C4-2B (cell line): ENCODE measurements around the gene ANKRD33B.
"Not testable (repeated sequence)": the region's sequence is repeated elsewhere in the genome, so short reads cannot be mapped to it uniquely, and the experiment has no call there.

Source experiments
- H3K27ac ChIP-seq: fragments of 450-650 bp; 2 replicates; pipeline ENCODE4 v1.5.1; 2017
- ZFX ChIP-seq: fragments of 450-650 bp; IDR thresholded peaks from 2 replicates; pipeline ENCODE4 v1.6.1; 2017
- TF ChIP-seq, protein P1 (sequence below): fragments of 450-650 bp; conservative IDR thresholded peaks from 2 replicates; pipeline ENCODE4 v1.5.1; 2017; ENCODE audit warnings: mild to moderate bottlenecking

Gene ANKRD33B

DNA sequence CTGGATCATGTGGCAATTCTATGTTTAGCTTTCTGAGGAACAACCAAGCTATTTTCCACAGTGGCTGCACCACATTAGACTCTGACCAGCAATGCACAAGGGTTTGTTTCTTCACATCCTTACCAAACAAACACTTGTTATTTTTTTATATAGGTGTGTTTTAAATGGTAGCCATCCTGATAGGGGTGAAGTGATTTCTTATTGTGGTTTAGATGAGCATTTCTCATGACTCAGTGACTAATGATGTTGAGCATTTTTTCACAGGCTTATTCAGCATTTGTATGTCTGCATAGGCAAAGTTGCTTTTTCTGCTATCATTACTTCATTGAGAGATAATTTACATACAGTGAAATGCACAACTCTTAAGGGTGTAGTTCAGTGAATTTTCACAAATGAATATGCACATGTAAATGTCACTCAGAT, 36.0 kb downstream of the ANKRD33B start:
- TF ChIP-seq ZFX, result no peak
- TF ChIP-seq, protein P1, sequence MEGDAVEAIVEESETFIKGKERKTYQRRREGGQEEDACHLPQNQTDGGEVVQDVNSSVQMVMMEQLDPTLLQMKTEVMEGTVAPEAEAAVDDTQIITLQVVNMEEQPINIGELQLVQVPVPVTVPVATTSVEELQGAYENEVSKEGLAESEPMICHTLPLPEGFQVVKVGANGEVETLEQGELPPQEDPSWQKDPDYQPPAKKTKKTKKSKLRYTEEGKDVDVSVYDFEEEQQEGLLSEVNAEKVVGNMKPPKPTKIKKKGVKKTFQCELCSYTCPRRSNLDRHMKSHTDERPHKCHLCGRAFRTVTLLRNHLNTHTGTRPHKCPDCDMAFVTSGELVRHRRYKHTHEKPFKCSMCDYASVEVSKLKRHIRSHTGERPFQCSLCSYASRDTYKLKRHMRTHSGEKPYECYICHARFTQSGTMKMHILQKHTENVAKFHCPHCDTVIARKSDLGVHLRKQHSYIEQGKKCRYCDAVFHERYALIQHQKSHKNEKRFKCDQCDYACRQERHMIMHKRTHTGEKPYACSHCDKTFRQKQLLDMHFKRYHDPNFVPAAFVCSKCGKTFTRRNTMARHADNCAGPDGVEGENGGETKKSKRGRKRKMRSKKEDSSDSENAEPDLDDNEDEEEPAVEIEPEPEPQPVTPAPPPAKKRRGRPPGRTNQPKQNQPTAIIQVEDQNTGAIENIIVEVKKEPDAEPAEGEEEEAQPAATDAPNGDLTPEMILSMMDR, result no peak
- H3K27ac ChIP-seq, result no peak overlapping the region

DNA sequence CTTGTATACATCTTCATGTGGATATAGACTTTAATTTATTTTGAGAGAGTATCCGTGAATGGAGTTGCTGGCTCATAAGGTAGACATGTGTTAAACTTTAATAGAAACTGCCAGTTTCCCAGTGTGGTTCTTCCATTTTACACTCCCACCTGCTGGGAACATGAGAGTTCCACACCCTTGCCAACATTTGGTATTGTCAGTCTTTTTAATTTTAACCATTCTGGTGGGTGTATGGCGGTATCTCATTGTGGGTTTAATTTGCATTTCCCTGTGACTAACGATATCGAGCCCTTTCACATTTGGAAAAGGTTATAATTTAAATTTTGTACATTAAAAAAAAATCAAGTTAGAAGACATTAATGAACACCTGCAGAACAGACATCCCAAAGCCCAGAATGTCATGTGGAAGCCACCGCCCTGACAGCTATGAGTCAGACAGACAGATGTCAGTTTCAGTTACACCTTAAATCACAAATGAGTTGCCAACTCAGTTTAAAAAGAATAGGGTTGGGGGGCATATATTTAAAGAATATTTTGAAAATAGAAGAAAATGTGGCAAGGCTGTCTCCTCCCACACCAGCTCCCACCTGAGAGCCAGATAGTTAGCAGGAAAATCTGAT, 36.9 kb downstream of the ANKRD33B start:
- no peak overlapping the region for H3K27ac ChIP-seq
- TF ChIP-seq, protein P1, result no peak
- no peak for TF ChIP-seq ZFX

DNA sequence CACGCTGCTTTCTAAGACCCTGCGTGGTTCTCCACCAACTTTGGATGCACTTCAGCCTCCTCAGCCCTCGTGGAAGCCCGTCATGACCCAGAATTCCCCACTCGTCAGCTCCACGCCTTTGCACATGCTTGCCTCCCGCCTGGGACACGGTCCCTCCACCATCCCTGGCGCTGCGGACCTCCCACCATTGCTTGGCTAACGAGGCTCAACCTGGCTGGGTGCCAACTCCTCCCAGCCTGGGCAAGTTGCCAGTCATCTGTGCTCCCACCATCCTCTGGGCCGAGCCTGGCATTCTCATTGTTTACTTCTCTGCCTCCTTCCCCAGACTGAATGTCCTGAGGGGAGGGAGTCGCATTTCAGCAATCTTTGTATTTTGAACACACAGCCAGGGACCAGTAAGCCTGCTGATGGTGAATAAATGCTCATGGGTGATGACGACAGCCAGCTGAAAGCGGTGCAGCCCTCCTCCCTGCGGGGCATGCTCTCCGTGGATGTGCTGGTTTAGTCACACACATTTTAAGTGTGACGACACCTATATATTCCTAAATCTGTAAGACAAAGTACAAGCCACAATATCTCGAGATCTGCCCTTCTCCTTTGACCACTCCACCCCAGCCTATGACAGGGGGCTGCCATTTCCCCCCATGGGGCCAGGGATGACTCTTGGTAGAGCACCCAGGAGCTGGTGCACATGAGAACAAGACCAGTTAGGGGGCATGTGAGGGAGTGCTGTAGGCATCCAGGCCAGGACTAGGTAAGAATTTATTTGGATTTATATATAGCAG, 37.6 kb downstream of the ANKRD33B start:
- no peak overlapping the region; the same call in 1 of the 2 replicates for H3K27ac ChIP-seq
- TF ChIP-seq ZFX, result no peak
- TF ChIP-seq, protein P1, result no peak

DNA sequence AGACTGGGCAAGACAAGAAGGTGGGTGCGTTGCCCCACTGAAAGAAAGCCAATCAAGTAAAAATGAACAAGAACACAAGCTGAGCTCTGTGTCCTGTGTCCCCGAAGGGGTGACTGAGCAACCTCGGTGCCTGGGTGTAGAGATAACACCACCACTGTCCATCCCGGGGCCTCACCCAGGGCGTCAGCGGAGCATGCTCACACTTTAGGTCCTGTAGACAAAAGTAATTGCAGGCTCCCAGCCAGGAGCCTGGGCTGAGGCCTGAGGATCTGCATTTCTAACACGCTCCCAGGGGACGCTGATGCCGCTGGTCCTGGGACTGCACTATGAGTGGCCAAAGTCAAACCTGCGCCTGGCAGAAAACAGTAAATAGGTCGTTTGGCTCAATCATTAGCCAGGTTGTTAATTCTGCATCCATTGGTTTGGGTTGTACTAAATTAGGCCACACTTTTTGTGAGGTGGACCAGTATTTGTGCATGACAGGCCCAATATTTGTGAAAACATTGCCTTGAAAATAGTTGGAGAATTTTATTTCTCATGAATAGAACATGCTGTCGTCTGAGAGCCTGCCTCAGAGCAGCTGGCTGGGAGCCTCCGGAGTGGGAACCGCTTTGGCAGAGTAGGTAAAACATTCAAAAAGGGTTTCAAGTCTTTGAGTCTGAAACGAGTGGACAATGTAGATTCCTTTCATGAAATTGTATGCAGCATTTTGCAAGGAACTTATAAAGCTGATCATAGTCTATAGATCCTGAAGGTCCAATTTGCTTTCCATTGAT, 38.3 kb downstream of the ANKRD33B start:
- no peak overlapping the region; the same call in 1 of the 2 replicates for H3K27ac ChIP-seq
- TF ChIP-seq, protein P1, result no peak
- no peak for TF ChIP-seq ZFX

DNA sequence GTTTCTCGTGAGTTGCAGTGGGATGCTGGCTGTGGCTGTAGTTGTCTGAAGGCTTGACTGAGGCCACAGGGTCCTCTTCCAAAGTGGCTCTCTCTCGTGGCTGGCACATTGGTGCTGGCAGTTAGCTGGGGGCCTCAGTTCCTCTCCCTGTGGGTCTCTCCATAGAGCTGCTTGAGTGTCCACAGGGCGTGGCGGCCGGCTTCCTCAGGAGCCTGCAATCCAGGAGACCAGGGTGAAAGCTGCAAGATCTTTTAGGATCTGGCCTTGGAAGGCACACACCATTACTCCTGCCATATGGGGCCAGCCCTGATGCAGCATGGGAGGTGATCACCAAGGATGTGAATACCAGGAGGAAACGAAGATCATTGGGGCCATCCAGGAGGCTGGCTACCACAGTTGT, 41.1 kb downstream of the ANKRD33B start:
- TF ChIP-seq, protein P1, result no peak
- TF ChIP-seq ZFX, result no peak
- no peak overlapping the region for H3K27ac ChIP-seq

DNA sequence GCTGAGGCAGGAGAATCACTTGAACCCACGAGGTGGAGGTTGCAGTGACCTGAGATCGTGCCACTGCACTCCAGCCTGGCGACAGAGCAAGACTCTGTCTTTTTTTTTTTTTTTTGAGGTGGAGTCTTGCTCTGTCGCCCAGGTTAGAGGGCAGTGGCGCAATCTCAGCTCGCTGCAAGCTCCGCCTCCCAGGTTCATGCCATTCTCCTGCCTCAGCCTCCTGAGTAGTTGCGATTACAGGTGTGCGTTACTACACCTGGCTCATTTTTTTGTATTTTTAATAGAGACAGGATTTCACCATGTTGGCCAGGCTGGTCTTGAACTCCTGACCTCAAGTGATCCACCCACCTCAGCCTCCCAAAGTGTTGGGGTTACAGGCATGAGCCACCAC, 42.8 kb downstream of the ANKRD33B start:
- H3K27ac ChIP-seq, result not testable (repeated sequence)

DNA sequence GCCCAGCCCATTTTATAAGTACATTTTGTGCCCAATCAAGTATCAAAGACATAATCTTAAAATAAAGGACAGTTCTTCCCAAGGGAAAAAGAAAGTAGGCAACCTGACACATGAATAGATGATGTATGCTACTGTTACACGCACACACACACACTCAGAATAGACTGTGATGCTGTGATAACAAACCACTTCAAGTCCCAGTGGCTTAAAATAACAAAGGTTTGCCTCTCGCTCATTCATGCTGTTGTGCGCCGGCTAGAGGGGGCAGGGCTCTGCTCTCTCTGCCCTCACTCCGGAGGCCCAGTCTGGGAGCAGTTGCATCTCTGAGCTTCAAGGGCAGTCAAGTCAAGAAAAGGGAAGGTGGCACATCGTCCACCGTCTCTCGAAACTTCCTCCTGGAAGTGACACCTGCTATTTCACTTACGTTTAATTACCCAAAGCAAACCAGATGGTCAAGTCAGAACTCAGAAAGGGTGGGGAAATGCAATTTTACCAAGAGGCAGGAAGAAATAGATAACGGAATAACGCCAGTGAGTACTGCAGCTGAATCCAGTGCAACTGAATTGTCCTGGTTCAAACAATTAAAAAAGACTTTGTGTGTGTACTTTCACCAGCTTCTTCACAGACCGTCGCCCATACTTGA, 43.3 kb downstream of the ANKRD33B start:
- H3K27ac ChIP-seq, result no peak overlapping the region

More for the DNA sequence above, 43.3 kb downstream of the ANKRD33B start:
- TF ChIP-seq, protein P1, result no peak
- no peak for TF ChIP-seq ZFX
